ENCODE data around the gene PRIMA1.

DNA sequence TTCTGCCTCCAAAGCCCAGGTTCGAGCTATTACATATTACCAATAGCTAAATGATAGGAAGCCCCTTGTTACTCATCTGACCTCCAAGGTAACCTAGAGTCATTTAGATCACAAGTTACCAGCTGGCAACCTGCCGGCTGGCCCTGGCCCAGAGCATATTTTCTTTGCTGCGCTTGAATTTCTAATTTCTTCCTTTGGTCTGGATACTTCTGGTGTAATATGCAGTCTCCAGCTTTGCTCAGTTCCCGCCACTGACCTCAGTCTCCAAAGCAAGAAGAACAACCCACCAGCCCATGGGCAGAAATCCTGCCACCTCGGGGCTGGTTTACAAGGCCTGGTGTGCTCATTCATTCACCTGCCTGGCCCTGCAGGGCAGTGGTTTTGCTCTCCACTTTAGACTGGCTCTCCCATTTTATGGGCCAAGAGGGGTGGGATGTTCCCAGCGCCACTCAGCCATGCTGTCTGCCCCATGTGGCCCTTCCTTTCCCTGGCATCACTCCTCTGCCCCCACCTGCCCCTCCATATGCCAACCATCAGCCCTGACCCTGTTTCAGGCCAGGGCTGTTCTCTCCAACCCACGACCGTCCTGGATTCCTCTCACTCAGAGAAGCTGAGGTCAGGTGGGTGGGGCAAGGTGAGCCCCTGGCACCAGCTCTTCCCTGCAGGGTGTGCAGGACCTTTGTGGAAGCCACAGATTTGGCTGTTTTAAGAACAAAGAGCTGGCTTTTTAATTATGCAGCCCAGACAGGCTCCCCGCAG, 76.0 kb downstream of the PRIMA1 start:
- TF ChIP-seq POLR2AphosphoS5 (IDR thresholded peaks at IDR 0.05): no peak
- no peak for TF ChIP-seq POLR2A (IDR thresholded peaks at IDR 0.05)
- TF ChIP-seq, protein P1, sequence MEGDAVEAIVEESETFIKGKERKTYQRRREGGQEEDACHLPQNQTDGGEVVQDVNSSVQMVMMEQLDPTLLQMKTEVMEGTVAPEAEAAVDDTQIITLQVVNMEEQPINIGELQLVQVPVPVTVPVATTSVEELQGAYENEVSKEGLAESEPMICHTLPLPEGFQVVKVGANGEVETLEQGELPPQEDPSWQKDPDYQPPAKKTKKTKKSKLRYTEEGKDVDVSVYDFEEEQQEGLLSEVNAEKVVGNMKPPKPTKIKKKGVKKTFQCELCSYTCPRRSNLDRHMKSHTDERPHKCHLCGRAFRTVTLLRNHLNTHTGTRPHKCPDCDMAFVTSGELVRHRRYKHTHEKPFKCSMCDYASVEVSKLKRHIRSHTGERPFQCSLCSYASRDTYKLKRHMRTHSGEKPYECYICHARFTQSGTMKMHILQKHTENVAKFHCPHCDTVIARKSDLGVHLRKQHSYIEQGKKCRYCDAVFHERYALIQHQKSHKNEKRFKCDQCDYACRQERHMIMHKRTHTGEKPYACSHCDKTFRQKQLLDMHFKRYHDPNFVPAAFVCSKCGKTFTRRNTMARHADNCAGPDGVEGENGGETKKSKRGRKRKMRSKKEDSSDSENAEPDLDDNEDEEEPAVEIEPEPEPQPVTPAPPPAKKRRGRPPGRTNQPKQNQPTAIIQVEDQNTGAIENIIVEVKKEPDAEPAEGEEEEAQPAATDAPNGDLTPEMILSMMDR (IDR thresholded peaks at IDR 0.05): no peak
